MCF 10A (cell line): ENCODE data around the gene MOXD1. TPM values are rescaled to one million over a fixed set of nuclear protein-coding genes. Genes with fewer than 3 reads are reported as not detected.

Experiments
- BruUV-seq: library from RNA; stranded (reverse); fragments of 400-500 nt; replicated peaks from 2 replicates; lab custom pipeline; 2021; lab: Mats Ljungman, UMichigan
- CTCF ChIA-PET: fragments of 300-600 bp; sonication (Branson Sonifier 250); formaldehyde crosslinking; extraction: SDS; loops from one replicate; lab custom pipeline; 2021; ENCODE audit warnings: antibody characterized with exemption, inconsistent platforms; lab: Yijun Ruan, JAX
- POLR2A ChIA-PET: fragments of 300-600, 350-650 bp; sonication (Branson Sonifier 250); formaldehyde crosslinking; extraction: SDS; loops from one replicate; lab custom pipeline; 2020; ENCODE audit warnings: antibody characterized with exemption, inconsistent platforms; lab: Yijun Ruan, JAX
- DNase-seq: peaks from one replicate; pipeline ENCODE4 v3.0.0-alpha.2; 2018; ENCODE audit not compliant: unreplicated experiment
- H3K27ac Mint-ChIP-seq: one replicate; pipeline ENCODE4 v1.8.0; 2022; ENCODE audit warnings: mild to moderate bottlenecking, low read depth, mixed read lengths; ENCODE audit not compliant: unreplicated experiment
- H3K27me3 Mint-ChIP-seq: one replicate; pipeline ENCODE4 v1.8.0; 2022; ENCODE audit warnings: mixed read lengths; ENCODE audit not compliant: insufficient read depth, unreplicated experiment
- H3K36me3 Mint-ChIP-seq: one replicate; pipeline ENCODE4 v1.8.0; 2022; ENCODE audit warnings: mild to moderate bottlenecking, moderate library complexity, mixed read lengths; ENCODE audit not compliant: insufficient read depth, unreplicated experiment
- H3K4me1 Mint-ChIP-seq: one replicate; pipeline ENCODE4 v1.8.0; 2022; ENCODE audit warnings: mixed read lengths; ENCODE audit not compliant: insufficient read depth, unreplicated experiment
- H3K4me3 Mint-ChIP-seq: one replicate; pipeline ENCODE4 v1.8.0; 2022; ENCODE audit warnings: mild to moderate bottlenecking, moderate library complexity, mixed read lengths; ENCODE audit not compliant: unreplicated experiment
- H3K9me3 Mint-ChIP-seq: one replicate; pipeline ENCODE4 v1.8.0; 2022; ENCODE audit warnings: mixed read lengths; ENCODE audit not compliant: unreplicated experiment
- CTCF ChIP-seq: fragments of 200-600 bp; IDR thresholded peaks from one replicate; pipeline ENCODE4 v1.8.0; 2022; ENCODE audit warnings: antibody characterized with exemption, mild to moderate bottlenecking; ENCODE audit not compliant: unreplicated experiment
- intact Hi-C: fragments of 100-400 bp; cut with micrococcal nuclease; formaldehyde crosslinking; loops from 2 replicates; pipeline ENCODE4 v1.14.1; 2022
- total RNA-seq: library from RNA; stranded (reverse); gene quantifications from 2 replicates; pipeline ENCODE4 v1.2.3, GENCODE V29; 2022

MOXD1 gene
- total RNA-seq, 1 experiment from 2014 or later, result 0.09 TPM

- H3K4me1 Mint-ChIP-seq, result no peaks in the 10 kb centered on the region
- TF ChIP-seq CTCF, result no peak
- no peaks in the 10 kb centered on the region for H3K9me3 Mint-ChIP-seq
- intact Hi-C loops, result no loop called here
- no peaks in the 10 kb centered on the region for H3K36me3 Mint-ChIP-seq
- ChIA-PET POLR2A (no interaction called here), CTCF (interaction anchor here (1.4 kb wide), 1 partner anchor 22 kb away, joined by 4 read pairs; no protein-coding TSS in a partner anchor)
- peak; percentile 32 for DNase-seq
- no TSS peak for BruUV-seq
- H3K27me3 Mint-ChIP-seq, result no peaks in the 10 kb centered on the region
- H3K27ac Mint-ChIP-seq, result no peak overlapping the region
- H3K4me3 Mint-ChIP-seq, result no peak overlapping the region
Measured at GRCh38 chr6:132369526-132369925, 31.7 kb downstream of the MOXD1 start.

- no peaks in the 10 kb centered on the region for H3K36me3 Mint-ChIP-seq
- BruUV-seq, result no TSS peak
- no peak overlapping the region for H3K27ac Mint-ChIP-seq
Measured at GRCh38 chr6:132368916-132369481, 32.3 kb downstream of the MOXD1 start.

GRCh38 chr6:132365281-132365907 lies 35.9 kb downstream of the MOXD1 start:
- Mint-ChIP-seq H3K4me3 (no peak overlapping the region), H3K27me3 (no peaks in the 10 kb centered on the region), H3K4me1 (no peaks in the 10 kb centered on the region), H3K27ac (no peak overlapping the region), H3K36me3 (no peaks in the 10 kb centered on the region), H3K9me3 (no peaks in the 10 kb centered on the region)
- intact Hi-C loops, result no loop called here
- POLR2A ChIA-PET, result no interaction called here
- DNase-seq, result no peak
- BruUV-seq, result no TSS peak
- TF ChIP-seq CTCF, result no peak
- CTCF ChIA-PET, result no interaction called here

More at GRCh38 chr6:132368916-132369481, 32.3 kb downstream of the MOXD1 start:
- intact Hi-C loops, result no loop called here
- Mint-ChIP-seq H3K27me3 (no peaks in the 10 kb centered on the region), H3K4me3 (no peak overlapping the region), H3K4me1 (no peaks in the 10 kb centered on the region), H3K9me3 (no peaks in the 10 kb centered on the region)
- ChIA-PET POLR2A (no interaction called here), CTCF (interaction anchor here (0.5 to 1.4 kb wide), 2 partner anchors 9 to 23 kb away, joined by 3 to 4 read pairs; no protein-coding TSS in a partner anchor)
- TF ChIP-seq CTCF, result no peak
- no peak for DNase-seq

- no peaks in the 10 kb centered on the region for H3K9me3 Mint-ChIP-seq
- no peaks in the 10 kb centered on the region for H3K27me3 Mint-ChIP-seq
- H3K4me1 Mint-ChIP-seq, result no peaks in the 10 kb centered on the region
- ChIA-PET CTCF (interaction anchor here (0.6 to 1.1 kb wide), 3 partner anchors 85 to 441 kb away, joined by 3 read pairs; no protein-coding TSS in a partner anchor), POLR2A (no interaction called here)
- DNase-seq, result no peak
- BruUV-seq, result no TSS peak
- TF ChIP-seq CTCF, result no peak
- no peak overlapping the region for H3K27ac Mint-ChIP-seq
- intact Hi-C loops, result no loop called here
- H3K4me3 Mint-ChIP-seq, result no peak overlapping the region
- no peaks in the 10 kb centered on the region for H3K36me3 Mint-ChIP-seq
Measured at GRCh38 chr6:132364306-132365074, 36.8 kb downstream of the MOXD1 start.
